HEK293 (cell line): ENCODE results near the gene GALNS.
A peak's percentile ranks its signal among the peaks of the same experiment; 100 is the strongest.

Source experiments
- CTCF ChIA-PET: fragments of 350-600 bp; formaldehyde crosslinking; extraction: SDS; loops from one replicate; lab custom pipeline; 2021; ENCODE audit warnings: antibody characterized with exemption; lab: Yijun Ruan, JAX
- POLR2A ChIA-PET: fragments of 300-600 bp; formaldehyde crosslinking; extraction: SDS; loops from one replicate; lab custom pipeline; 2020; ENCODE audit warnings: antibody characterized with exemption, inconsistent platforms; lab: Yijun Ruan, JAX
- H3K27ac ChIP-seq: fragments of 200-500 bp; sonication (Bioruptor generic); 2 replicates; pipeline ENCODE4 v1.5.1; 2014; ENCODE audit warnings: low read depth, low read length, control low read depth, inconsistent platforms; ENCODE audit errors: extremely low read depth
- H3K36me3 ChIP-seq, 2 experiments: fragments of 200-500 bp in 1 of 2; sonication (Bioruptor generic) in 1 of 2; 1 replicate in 1 of 2; 2 replicates in 1 of 2; pipeline ENCODE4 v1.5.1; 2014 to 2017; ENCODE audit warnings: inconsistent platforms in 2 of 2, low read length in 2 of 2; ENCODE audit not compliant: control insufficient read depth in 2 of 2, insufficient read depth in 1 of 2
- H3K4me1 ChIP-seq: fragments of 200-500 bp; sonication (Bioruptor generic); 2 replicates; pipeline ENCODE4 v1.5.1; 2014; ENCODE audit warnings: mild to moderate bottlenecking, low read length, inconsistent platforms; ENCODE audit not compliant: control insufficient read depth, insufficient read depth
- H3K4me3 ChIP-seq: 2 replicates; pipeline ENCODE4 v1.5.1; 2011; ENCODE audit warnings: low read depth, mild to moderate bottlenecking, control low read depth, low read length, moderate library complexity
- H3K9me3 ChIP-seq: fragments of 200-500 bp; sonication (Bioruptor generic); 2 replicates; pipeline ENCODE4 v1.5.1; 2014; ENCODE audit warnings: low read depth, low read length, inconsistent platforms; ENCODE audit not compliant: control insufficient read depth, insufficient read depth
- BCL11A ChIP-seq: fragments of 450-650 bp; formaldehyde crosslinking; IDR thresholded peaks from 2 replicates; pipeline ENCODE4 v1.5.1; 2016; ENCODE audit warnings: low read depth, missing biosample characterization, missing genetic modification characterization
- BCL11B ChIP-seq: fragments of 450-650 bp; formaldehyde crosslinking; IDR thresholded peaks from 2 replicates; pipeline ENCODE4 v1.5.1; 2016; ENCODE audit warnings: low read depth, missing biosample characterization, missing genetic modification characterization
- GLIS2 ChIP-seq: fragments of 450-650 bp; formaldehyde crosslinking; IDR thresholded peaks from 2 replicates; pipeline ENCODE4 v1.5.1; 2016; ENCODE audit warnings: missing biosample characterization, missing genetic modification characterization
- HOXC10 ChIP-seq: sonication (generic); formaldehyde crosslinking; IDR thresholded peaks from 2 replicates; pipeline ENCODE4 v1.8.1; 2023; ENCODE audit warnings: mild to moderate bottlenecking, missing genetic modification reagents
- KLF1 ChIP-seq: fragments of 450-650 bp; formaldehyde crosslinking; IDR thresholded peaks from 2 replicates; pipeline ENCODE4 v1.5.1; 2016; ENCODE audit warnings: missing biosample characterization, missing genetic modification characterization
- KLF9 ChIP-seq: fragments of 450-650 bp; formaldehyde crosslinking; IDR thresholded peaks from 2 replicates; pipeline ENCODE4 v1.5.1; 2016; ENCODE audit warnings: missing biosample characterization, missing genetic modification characterization, low read depth
- PRDM10 ChIP-seq: fragments of 450-650 bp; formaldehyde crosslinking; IDR thresholded peaks from 2 replicates; pipeline ENCODE4 v1.5.1; 2016; ENCODE audit warnings: missing biosample characterization, missing genetic modification characterization
- SCRT2 ChIP-seq: fragments of 450-650 bp; formaldehyde crosslinking; IDR thresholded peaks from 2 replicates; pipeline ENCODE4 v1.5.1; 2016; ENCODE audit warnings: missing biosample characterization, missing genetic modification characterization
- SP2 ChIP-seq: fragments of 450-650 bp; formaldehyde crosslinking; IDR thresholded peaks from 2 replicates; pipeline ENCODE4 v1.5.1; 2016; ENCODE audit warnings: missing biosample characterization, missing genetic modification characterization
- TRIM28 ChIP-seq: IDR thresholded peaks from 2 replicates; pipeline ENCODE4 v1.6.1; 2011; ENCODE audit warnings: low read length, control low read depth, borderline replicate concordance
- ZBTB48 ChIP-seq: fragments of 450-650 bp; formaldehyde crosslinking; IDR thresholded peaks from 2 replicates; pipeline ENCODE4 v1.5.1; 2016; ENCODE audit warnings: missing biosample characterization, missing genetic modification characterization
- ZBTB49 ChIP-seq: fragments of 450-650 bp; formaldehyde crosslinking; IDR thresholded peaks from 2 replicates; pipeline ENCODE4 v1.5.1; 2016; ENCODE audit warnings: missing biosample characterization, missing genetic modification characterization, low read depth
- ZIC2 ChIP-seq: fragments of 450-650 bp; formaldehyde crosslinking; IDR thresholded peaks from 2 replicates; pipeline ENCODE4 v1.5.1; 2016; ENCODE audit warnings: missing biosample characterization, missing genetic modification characterization
- ZNF24 ChIP-seq: fragments of 450-650 bp; formaldehyde crosslinking; IDR thresholded peaks from 2 replicates; pipeline ENCODE4 v1.5.1; 2016; ENCODE audit warnings: missing biosample characterization, missing genetic modification characterization
- ZNF335 ChIP-seq: fragments of 450-650 bp; formaldehyde crosslinking; conservative IDR thresholded peaks from 2 replicates; pipeline ENCODE4 v1.5.1; 2016; ENCODE audit warnings: missing biosample characterization, missing genetic modification characterization
- ZNF433 ChIP-seq: fragments of 450-650 bp; formaldehyde crosslinking; IDR thresholded peaks from 2 replicates; pipeline ENCODE4 v1.5.1; 2016; ENCODE audit warnings: missing biosample characterization, missing genetic modification characterization, low read depth
- ZNF560 ChIP-seq: fragments of 450-650 bp; formaldehyde crosslinking; IDR thresholded peaks from 2 replicates; pipeline ENCODE4 v1.5.1; 2017; ENCODE audit warnings: missing biosample characterization, missing genetic modification characterization, borderline replicate concordance
- ZNF571 ChIP-seq: fragments of 450-650 bp; formaldehyde crosslinking; IDR thresholded peaks from 2 replicates; pipeline ENCODE4 v1.5.0; 2017; ENCODE audit warnings: missing biosample characterization, missing genetic modification characterization
- ZNF600 ChIP-seq: fragments of 450-650 bp; formaldehyde crosslinking; IDR thresholded peaks from 2 replicates; pipeline ENCODE4 v1.5.1; 2016; ENCODE audit warnings: missing biosample characterization, missing genetic modification characterization
- ZNF629 ChIP-seq: fragments of 450-650 bp; formaldehyde crosslinking; IDR thresholded peaks from 2 replicates; pipeline ENCODE4 v1.5.1; 2017; ENCODE audit warnings: missing biosample characterization, missing genetic modification characterization
- ZNF658 ChIP-seq: fragments of 450-650 bp; formaldehyde crosslinking; IDR thresholded peaks from 2 replicates; pipeline ENCODE4; 2016; ENCODE audit warnings: missing biosample characterization, missing genetic modification characterization
- ZNF791 ChIP-seq: fragments of 450-650 bp; formaldehyde crosslinking; IDR thresholded peaks from 2 replicates; pipeline ENCODE4 v1.5.1; 2016; ENCODE audit warnings: missing biosample characterization, missing genetic modification characterization
- ZNF792 ChIP-seq: fragments of 450-650 bp; formaldehyde crosslinking; IDR thresholded peaks from 2 replicates; pipeline ENCODE4 v1.5.1; 2016; ENCODE audit warnings: missing biosample characterization, missing genetic modification characterization
- ZXDB ChIP-seq: fragments of 450-650 bp; formaldehyde crosslinking; IDR thresholded peaks from 2 replicates; pipeline ENCODE4 v1.5.1; 2016; ENCODE audit warnings: missing biosample characterization, missing genetic modification characterization
- TF ChIP-seq, protein P1 (sequence below): fragments of 450-650 bp; formaldehyde crosslinking; IDR thresholded peaks from 2 replicates; pipeline ENCODE4 v1.5.1; 2016; ENCODE audit warnings: missing biosample characterization, missing genetic modification characterization
- TF ChIP-seq, protein P2 (sequence below): fragments of 450-650 bp; formaldehyde crosslinking; IDR thresholded peaks from 2 replicates; pipeline ENCODE4 v1.5.1; 2016; ENCODE audit warnings: missing biosample characterization, missing genetic modification characterization, borderline replicate concordance
- TF ChIP-seq, protein P3 (sequence below): fragments of 450-650 bp; formaldehyde crosslinking; IDR thresholded peaks from 2 replicates; pipeline ENCODE4 v1.5.1; 2017; ENCODE audit warnings: missing biosample characterization, missing genetic modification characterization

GALNS gene

GRCh38 chr16:88809676-88810165, 47.0 kb downstream of the GALNS start:
- Histone ChIP-seq H3K27ac (peak overlapping the region; percentile 87), H3K4me3 (no peak overlapping the region), H3K9me3 (no peaks in the 10 kb centered on the region), H3K36me3 (peaks cover 0 to 64% of the 10 kb centered on the region in 2 experiments; a peak in 1 of 3 replicates), H3K4me1 (peaks cover 5% of the 10 kb centered on the region)
- CTCF ChIA-PET: interaction anchor here (0.5 to 3.3 kb wide), 4 partner anchors 25 to 493 kb away, joined by 3 to 25 read pairs (median 4); no protein-coding TSS in a partner anchor
- POLR2A ChIA-PET: interaction anchor here (1.0 to 5.2 kb wide), 17 partner anchors 10 to 408 kb away, joined by 3 to 33 read pairs (median 6); partner anchors contain the start of genes CDH15, GALNS, TRAPPC2L and ZNF778
- peak; percentile 97; the same call in 1 of the 2 replicates for TF ChIP-seq BCL11A (tag by site-specific recombination)
- no peak for TF ChIP-seq HOXC10
- TF ChIP-seq ZIC2 (tag by site-specific recombination): peak; percentile 59
- TF ChIP-seq ZNF629 (tag by site-specific recombination): no peak
- TF ChIP-seq PRDM10 (tag by site-specific recombination): no peak
- TF ChIP-seq ZNF791 (tag by site-specific recombination): no peak
- TF ChIP-seq TRIM28: 0 out of 2 replicates have a peak, but pooled peaks have one; percentile 11
- TF ChIP-seq, protein P1, sequence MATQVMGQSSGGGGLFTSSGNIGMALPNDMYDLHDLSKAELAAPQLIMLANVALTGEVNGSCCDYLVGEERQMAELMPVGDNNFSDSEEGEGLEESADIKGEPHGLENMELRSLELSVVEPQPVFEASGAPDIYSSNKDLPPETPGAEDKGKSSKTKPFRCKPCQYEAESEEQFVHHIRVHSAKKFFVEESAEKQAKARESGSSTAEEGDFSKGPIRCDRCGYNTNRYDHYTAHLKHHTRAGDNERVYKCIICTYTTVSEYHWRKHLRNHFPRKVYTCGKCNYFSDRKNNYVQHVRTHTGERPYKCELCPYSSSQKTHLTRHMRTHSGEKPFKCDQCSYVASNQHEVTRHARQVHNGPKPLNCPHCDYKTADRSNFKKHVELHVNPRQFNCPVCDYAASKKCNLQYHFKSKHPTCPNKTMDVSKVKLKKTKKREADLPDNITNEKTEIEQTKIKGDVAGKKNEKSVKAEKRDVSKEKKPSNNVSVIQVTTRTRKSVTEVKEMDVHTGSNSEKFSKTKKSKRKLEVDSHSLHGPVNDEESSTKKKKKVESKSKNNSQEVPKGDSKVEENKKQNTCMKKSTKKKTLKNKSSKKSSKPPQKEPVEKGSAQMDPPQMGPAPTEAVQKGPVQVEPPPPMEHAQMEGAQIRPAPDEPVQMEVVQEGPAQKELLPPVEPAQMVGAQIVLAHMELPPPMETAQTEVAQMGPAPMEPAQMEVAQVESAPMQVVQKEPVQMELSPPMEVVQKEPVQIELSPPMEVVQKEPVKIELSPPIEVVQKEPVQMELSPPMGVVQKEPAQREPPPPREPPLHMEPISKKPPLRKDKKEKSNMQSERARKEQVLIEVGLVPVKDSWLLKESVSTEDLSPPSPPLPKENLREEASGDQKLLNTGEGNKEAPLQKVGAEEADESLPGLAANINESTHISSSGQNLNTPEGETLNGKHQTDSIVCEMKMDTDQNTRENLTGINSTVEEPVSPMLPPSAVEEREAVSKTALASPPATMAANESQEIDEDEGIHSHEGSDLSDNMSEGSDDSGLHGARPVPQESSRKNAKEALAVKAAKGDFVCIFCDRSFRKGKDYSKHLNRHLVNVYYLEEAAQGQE (tag by site-specific recombination): no peak
- TF ChIP-seq, protein P2, sequence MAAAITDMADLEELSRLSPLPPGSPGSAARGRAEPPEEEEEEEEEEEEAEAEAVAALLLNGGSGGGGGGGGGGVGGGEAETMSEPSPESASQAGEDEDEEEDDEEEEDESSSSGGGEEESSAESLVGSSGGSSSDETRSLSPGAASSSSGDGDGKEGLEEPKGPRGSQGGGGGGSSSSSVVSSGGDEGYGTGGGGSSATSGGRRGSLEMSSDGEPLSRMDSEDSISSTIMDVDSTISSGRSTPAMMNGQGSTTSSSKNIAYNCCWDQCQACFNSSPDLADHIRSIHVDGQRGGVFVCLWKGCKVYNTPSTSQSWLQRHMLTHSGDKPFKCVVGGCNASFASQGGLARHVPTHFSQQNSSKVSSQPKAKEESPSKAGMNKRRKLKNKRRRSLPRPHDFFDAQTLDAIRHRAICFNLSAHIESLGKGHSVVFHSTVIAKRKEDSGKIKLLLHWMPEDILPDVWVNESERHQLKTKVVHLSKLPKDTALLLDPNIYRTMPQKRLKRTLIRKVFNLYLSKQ (tag by site-specific recombination): no peak
- peak; percentile 60; the same call in 1 of the 2 replicates for TF ChIP-seq ZNF600 (tag by site-specific recombination)
- TF ChIP-seq BCL11B (tag by site-specific recombination): peak; percentile 0; the same call in 1 of the 2 replicates
- TF ChIP-seq SP2: 0 out of 2 replicates have a peak, but pooled peaks have one; percentile 4
- no peak for TF ChIP-seq ZNF433 (tag by site-specific recombination)
- no peak for TF ChIP-seq ZNF571
- TF ChIP-seq, protein P3, sequence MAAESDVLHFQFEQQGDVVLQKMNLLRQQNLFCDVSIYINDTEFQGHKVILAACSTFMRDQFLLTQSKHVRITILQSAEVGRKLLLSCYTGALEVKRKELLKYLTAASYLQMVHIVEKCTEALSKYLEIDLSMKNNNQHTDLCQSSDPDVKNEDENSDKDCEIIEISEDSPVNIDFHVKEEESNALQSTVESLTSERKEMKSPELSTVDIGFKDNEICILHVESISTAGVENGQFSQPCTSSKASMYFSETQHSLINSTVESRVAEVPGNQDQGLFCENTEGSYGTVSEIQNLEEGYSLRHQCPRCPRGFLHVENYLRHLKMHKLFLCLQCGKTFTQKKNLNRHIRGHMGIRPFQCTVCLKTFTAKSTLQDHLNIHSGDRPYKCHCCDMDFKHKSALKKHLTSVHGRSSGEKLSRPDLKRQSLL (tag by site-specific recombination): no peak
- TF ChIP-seq ZBTB49 (tag by site-specific recombination): no peak
- peak; percentile 32 for TF ChIP-seq ZXDB (tag by site-specific recombination)
- TF ChIP-seq KLF1 (tag by site-specific recombination): peak; percentile 8; the same call in 1 of the 2 replicates
- TF ChIP-seq KLF9: no peak
- no peak for TF ChIP-seq SCRT2 (tag by site-specific recombination)
- TF ChIP-seq ZNF24 (tag by site-specific recombination): no peak
- TF ChIP-seq ZNF792 (tag by site-specific recombination): peak; percentile 11; the same call in 1 of the 2 replicates
- TF ChIP-seq ZNF658 (tag by site-specific recombination): no peak
- TF ChIP-seq ZBTB48 (tag by site-specific recombination): 0 out of 2 replicates have a peak, but pooled peaks have one; percentile 8
- no peak for TF ChIP-seq ZNF560 (tag by site-specific recombination)
- peak; percentile 51; the same call in 1 of the 2 replicates for TF ChIP-seq GLIS2 (tag by site-specific recombination)
- TF ChIP-seq ZNF335 (tag by site-specific recombination): peak; percentile 35
